ENCODE data around the gene GPR18.

DNA sequence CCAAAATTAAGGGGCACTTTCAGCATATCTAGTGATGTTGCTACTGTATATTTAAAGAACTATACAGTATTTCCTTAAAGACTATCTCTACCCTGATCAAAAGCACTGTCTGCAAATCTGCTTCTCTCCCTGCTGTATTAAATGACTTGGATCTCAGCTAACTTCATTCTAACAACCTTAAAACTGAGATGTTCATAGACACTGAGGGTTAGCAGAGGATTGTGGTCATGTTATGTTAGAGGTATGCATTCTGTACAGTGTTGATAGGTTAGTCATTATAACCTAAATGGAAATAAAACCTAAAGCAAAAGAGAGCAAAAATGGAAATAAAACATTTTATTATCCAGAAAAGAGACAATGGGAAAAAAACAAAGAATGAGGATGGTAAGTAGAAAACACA is 39.2 kb upstream of the GPR18 start:
- TF ChIP-seq SNRNP70 (IDR thresholded peaks at IDR 0.05; ENCODE audit: low read depth, low read length) (no peak), ZNF501 (CRISPR knock-in tag; IDR thresholded peaks at IDR 0.05) (no peak), NR1H2 (CRISPR knock-in tag; IDR thresholded peaks at IDR 0.05; ENCODE audit: borderline replicate concordance, low read depth) (no peak)
